GM18867 (cell line): ENCODE results near the gene B3GNT7.
"Not testable (repeated sequence)": the region's sequence is repeated elsewhere in the genome, so short reads cannot be mapped to it uniquely, and the experiment has no call there.

Experiments
- ATAC-seq: cut with Tn5 transposase; IDR thresholded peaks from one replicate; pipeline ENCODE4 v1.9.1; 2021; ENCODE audit warnings: mild to moderate bottlenecking, moderate library complexity; ENCODE audit not compliant: unreplicated experiment

Gene B3GNT7

DNA sequence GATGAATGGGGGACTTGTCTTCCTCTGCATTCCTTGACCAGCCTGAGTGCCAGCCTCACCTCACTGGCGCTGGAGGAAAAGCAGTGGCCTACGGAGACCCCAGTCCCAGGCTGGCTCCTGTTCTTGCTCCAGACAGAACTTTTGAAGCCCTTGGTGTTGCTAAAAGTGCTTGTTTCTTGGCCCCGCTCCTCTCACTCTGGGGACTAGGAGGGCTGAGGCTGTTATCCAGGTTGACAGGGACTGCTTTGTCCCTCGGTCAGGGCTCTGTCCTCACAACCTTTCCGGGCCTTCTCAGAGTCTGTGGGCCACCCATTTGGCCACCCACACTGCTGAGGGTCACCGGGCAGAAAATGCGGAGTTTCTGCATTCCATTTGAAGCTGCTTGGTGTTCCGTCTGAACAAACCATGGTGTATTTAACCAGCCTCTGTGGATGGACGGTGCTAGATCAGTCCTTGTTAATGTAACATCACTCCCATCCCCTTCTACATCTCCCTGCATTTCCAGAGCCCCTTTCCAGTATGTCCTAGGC is 25.6 kb downstream of the B3GNT7 start:
- ATAC-seq: no peak

DNA sequence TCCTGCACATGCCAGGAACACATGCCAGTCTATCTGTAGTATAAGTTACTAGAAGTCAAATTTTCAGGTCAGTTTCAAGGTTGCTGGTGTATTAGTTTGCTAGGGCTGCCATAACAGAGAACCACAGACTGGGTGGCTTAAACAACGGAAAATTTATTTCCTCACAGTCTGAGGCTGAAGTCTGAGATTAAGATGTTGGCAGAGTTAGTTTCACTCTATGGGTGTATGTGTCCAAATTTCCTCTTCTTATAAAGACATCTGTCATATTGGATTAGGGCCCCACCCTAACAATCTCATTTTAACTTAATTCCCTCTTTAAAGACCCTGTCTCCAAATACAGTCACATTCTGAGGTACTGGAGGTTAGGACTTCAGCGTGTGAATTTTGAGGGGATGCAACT is 26.5 kb downstream of the B3GNT7 start:
- ATAC-seq: no peak

DNA sequence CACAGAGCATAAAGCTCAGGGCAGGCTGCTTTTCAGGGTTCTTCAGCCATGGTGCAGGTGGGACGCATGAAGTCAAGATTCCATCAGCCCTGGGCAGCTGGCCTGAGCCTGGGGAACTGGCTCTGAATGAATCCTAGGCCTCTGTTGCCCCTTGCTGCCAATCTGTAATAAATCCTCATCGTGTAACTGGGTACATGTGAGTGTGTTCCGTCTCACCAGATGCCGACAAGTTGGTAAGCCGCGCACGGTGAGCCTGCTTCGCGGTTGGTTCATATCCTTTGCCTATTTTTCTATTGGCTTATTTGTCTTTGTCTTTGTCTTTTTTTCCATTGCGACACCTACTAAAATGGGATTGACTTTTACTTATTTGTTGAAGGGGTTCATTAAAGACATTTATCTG is 27.7 kb downstream of the B3GNT7 start:
- no peak for ATAC-seq

DNA sequence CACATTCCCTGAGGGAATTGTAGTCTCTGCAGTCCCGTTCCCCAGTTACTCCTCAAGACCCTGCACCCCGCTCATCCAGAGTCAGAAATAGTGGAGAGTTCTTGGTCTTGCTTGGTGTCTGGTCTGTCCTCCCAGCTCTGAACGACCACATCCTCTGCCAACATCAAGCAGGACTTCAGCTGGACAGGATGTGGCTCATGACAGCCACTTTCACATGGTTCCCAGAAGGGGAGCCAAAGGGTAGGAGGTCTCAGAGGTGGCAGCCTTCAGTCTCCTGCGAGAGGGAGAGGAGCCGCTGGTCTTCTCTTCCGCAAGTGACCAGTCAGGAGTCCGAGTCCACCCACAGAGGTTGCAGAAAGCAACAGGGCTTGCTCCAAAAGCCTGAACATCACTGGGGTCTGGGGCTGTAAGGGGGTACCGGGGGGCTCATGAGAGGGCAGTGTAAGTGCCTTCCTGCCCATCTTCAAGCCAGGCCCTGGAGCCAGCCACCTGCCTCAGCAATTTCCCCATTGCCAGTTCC is 29.8 kb downstream of the B3GNT7 start:
- no peak for ATAC-seq

DNA sequence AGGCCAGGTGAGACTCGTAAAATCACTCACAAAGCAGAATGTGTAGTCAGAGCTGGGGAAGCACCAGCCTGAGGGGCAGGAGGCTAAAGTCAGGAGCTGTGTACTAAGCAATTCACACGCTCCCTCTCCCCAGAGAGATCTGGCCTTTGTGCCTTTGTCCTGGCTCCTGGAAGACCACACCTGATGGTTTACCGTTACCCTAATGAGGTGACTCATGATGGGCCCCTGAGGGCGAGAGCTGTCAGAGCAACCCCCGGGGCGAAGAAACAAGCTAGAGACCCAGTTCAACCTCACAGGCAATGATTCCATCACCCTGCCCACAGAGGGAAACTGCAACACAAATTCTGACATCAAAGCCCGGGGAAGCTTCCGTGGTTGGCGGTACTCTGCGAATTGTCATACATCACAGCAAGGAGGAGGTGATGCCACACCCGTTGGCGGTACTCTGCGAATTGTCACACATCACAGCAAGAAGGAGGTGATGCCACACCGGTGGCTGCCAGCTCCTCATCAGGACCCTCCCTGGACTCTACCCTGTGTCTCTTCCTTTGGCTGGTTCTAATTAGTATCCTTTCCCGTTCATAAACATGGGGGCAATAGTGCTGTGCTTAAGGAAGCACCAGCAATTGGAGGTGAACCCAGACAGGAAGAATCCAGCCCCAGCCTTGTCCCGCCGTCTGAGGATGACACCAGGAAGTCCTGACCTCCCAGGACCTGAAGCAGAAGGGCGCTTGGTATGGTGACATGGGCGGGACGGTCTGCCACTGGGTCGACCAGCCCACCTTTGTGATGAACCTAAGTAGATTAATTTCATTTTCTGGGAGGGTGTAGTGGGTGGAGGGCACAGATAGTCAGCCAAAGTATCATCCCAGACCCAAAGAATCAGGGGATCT is 30.5 kb downstream of the B3GNT7 start:
- ATAC-seq: no peak

DNA sequence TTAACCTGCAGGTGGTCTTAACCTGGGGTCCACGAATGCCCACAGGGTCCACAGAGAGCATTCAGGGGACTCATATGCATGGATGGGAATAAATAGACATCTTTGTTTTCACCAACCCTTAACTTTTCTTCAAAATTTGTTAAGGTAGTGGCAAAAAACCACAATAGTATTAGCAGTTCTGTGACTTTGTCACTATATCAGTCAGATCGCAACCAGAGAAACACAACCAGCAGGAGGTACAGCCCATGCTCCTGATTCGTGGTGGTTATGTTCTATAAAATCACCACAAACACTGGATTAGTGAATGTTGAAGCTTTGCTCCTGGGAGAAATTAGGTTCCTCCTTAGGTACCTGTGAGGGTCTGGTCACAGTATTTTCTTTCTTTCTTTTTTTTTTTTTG is 31.6 kb downstream of the B3GNT7 start:
- ATAC-seq: no peak

DNA sequence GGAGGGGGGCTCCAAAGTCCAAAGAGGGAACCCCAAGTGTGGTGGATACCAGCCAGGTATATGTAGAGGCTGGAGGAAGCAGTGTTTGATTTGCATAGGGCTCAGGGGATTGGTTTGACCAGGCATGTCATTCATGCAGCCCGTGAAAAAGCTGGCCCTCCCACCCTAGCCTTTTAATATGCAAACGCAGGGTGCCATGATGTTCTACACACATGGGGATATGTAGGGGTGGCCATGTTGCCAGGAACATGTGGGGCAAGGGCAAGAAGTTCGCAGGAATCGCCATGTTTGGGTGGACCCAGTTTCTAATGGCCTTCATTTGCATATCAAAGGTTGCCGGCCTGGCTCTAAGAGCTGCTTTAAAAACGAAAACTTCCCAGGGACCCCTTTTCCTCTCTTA is 33.6 kb downstream of the B3GNT7 start:
- ATAC-seq: no peak

DNA sequence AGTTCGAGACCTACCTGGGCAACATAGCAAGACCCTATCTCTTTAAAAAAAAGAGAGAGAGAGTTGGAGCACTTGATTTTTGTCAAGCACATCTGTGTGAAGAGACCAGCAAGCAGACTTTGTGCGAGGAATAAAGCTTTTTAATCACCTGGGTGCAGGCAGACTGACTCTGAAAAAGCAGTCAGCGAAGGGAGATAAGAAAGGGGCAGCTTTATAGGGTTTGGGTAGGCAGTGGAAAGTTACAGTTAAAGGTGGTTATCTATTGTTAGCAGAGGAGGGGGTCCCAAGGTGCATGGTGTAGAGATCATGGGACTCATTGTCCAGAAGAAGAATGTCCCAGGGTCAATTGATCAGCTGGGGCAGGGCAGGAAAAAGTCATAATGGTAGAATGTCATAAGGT is 34.4 kb downstream of the B3GNT7 start:
- no peak for ATAC-seq

DNA sequence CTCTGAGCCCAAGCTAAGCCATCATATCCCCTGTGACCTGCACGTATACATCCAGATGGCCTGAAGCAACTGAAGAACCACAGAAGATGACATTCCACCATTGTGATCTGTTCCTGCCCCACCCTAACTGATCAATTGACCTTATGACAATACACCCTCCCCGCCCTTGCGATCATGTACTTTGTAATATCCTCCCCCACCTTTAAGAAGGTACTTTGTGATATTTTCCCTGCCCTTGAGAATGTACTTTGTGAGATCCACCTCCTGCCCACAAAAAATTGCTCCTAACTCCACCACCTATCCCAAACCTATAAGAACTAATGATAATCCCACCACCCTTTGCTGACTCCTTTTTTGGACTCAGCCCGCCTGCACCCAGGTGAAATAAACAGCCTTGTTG is 34.9 kb downstream of the B3GNT7 start:
- not testable (repeated sequence) for ATAC-seq

DNA sequence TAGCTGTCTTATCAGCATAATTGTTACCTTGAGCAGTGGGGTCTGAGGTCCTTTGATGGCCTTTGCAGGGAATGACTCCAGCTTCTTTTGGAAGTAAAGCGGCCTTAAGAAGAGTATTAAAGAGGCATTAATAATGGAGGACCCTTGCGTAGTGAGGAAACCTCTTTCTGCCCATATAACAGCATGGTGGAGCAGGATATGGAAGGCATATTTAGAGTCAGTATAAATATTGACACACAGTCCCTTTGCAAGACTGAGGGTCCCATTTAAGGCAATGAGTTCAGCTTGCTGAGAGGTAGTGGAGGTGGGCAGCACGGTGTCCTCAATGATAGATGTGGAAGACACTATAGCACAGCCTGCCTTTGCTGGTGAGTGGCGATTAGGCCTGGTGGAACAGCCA is 36.1 kb downstream of the B3GNT7 start:
- ATAC-seq: no peak

DNA sequence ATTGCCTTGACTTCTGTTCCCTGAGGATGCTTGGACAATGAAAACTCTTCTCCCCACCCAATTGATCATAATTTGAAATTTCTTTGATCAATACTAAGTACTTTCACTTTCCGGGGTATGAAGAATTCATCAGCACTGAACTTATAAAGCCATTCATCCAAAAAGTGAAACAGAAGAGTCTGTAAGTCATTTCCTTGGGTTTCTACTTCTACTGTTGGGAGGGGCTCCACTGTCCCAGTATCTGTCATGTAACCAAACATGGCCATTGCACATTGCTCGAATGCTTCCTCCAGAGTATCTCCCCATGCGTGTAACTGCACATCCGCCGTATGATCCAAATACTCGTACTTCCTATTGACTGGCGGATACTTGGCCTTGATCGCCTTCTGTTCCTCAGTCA is 38.5 kb downstream of the B3GNT7 start:
- no peak for ATAC-seq

DNA sequence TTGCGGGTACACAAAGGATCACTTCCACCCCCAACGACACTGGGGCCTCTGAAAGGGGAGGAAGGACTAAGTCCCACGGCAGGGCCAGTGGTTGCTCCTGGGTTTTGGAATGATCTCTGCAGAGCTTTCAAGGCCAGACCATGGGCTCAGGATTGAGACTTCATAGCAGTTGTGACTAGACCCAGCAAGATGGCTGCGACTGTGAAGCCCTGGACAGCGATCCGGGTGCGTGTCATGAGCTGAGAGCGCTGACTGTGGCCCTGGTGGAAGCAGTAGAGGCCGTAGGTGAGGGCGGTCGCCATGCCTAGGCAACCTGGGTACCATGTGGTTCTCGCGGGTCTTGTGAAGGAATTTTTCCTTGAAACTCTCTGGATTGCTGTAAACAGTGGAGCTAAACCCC is 41.4 kb downstream of the B3GNT7 start:
- no peak for ATAC-seq

DNA sequence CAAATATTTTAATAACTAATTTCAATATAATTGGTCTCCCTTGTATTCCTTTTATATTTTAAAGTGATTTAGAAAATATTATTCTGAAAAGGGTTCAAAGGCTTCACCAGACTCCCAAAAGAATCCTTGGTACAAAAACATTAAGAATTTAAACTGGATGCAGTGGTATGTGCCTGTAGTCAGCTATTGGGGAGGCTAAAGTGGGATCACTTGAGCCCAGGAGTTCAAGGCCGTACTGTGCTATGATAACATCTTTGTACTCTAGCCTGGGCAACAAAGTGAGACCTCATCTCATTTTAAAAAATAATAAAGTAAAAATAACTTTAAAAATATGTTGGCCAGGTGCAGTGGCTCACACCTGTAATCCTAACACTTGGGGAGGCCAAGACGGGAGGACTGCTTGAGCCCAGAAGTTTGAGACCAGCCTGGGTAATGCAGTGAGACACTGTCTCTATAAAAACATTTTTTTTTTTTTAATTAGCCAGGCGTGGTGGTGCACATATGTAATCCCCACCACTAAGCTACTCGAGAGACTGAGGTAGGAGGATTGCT is 54.1 kb downstream of the B3GNT7 start:
- no peak for ATAC-seq

DNA sequence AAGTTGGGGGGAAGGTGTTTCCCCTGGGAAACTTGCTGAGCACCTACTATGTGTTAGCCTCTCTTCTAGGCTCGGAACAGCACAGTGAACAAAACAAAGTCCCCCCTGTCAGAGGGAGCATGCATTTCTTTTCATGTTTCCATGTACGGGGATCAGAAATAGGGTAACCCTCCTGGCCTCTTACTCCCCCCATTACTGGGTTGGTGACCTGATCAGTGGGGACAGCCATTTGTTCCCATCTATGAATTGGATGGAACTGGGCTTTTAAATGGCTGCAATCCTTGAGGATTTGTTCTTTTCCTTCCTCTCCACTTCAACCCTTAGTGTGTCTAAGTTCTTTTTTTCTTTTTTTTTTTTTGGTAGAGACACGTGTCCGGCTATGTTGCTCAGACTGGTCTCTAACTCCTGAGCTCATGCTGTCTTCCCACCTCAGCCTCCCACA is 55.1 kb downstream of the B3GNT7 start:
- ATAC-seq: no peak
